Measurements from ENCODE around the gene TNFRSF12A.

DNA sequence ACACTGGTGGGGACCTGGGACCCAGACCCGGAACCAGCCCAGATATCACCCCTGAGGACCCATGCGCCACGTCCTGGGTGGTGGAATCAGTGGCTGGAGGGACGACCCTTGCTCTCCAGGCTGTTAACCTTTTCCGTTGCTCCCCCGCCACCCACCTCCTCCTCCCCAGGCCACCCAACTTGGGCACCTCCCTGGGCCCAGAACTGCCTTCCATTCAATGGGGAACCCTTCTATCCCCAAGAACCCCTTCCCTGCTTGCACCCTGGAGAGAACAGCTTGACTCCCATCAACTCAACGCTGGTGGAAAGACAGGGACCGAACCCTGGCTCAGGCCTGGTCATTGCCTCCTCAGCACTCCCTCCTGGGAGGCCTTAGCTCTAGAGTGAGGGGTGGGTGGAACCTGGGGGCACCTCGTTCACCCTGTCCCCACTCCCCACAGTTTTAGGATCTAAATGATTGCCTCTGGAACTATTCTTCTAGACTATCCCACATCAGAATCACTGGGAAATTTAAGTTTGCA is 39.6 kb downstream of the TNFRSF12A start:
- no peak for TF ChIP-seq CREM (CRISPR knock-in tag; IDR thresholded peaks at IDR 0.05)
- TF ChIP-seq, protein P1, sequence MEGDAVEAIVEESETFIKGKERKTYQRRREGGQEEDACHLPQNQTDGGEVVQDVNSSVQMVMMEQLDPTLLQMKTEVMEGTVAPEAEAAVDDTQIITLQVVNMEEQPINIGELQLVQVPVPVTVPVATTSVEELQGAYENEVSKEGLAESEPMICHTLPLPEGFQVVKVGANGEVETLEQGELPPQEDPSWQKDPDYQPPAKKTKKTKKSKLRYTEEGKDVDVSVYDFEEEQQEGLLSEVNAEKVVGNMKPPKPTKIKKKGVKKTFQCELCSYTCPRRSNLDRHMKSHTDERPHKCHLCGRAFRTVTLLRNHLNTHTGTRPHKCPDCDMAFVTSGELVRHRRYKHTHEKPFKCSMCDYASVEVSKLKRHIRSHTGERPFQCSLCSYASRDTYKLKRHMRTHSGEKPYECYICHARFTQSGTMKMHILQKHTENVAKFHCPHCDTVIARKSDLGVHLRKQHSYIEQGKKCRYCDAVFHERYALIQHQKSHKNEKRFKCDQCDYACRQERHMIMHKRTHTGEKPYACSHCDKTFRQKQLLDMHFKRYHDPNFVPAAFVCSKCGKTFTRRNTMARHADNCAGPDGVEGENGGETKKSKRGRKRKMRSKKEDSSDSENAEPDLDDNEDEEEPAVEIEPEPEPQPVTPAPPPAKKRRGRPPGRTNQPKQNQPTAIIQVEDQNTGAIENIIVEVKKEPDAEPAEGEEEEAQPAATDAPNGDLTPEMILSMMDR (IDR thresholded peaks at IDR 0.05) = no peak
- TF ChIP-seq, protein P2, sequence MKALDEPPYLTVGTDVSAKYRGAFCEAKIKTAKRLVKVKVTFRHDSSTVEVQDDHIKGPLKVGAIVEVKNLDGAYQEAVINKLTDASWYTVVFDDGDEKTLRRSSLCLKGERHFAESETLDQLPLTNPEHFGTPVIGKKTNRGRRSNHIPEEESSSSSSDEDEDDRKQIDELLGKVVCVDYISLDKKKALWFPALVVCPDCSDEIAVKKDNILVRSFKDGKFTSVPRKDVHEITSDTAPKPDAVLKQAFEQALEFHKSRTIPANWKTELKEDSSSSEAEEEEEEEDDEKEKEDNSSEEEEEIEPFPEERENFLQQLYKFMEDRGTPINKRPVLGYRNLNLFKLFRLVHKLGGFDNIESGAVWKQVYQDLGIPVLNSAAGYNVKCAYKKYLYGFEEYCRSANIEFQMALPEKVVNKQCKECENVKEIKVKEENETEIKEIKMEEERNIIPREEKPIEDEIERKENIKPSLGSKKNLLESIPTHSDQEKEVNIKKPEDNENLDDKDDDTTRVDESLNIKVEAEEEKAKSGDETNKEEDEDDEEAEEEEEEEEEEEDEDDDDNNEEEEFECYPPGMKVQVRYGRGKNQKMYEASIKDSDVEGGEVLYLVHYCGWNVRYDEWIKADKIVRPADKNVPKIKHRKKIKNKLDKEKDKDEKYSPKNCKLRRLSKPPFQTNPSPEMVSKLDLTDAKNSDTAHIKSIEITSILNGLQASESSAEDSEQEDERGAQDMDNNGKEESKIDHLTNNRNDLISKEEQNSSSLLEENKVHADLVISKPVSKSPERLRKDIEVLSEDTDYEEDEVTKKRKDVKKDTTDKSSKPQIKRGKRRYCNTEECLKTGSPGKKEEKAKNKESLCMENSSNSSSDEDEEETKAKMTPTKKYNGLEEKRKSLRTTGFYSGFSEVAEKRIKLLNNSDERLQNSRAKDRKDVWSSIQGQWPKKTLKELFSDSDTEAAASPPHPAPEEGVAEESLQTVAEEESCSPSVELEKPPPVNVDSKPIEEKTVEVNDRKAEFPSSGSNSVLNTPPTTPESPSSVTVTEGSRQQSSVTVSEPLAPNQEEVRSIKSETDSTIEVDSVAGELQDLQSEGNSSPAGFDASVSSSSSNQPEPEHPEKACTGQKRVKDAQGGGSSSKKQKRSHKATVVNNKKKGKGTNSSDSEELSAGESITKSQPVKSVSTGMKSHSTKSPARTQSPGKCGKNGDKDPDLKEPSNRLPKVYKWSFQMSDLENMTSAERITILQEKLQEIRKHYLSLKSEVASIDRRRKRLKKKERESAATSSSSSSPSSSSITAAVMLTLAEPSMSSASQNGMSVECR (CRISPR knock-in tag; IDR thresholded peaks at IDR 0.05; ENCODE audit: borderline replicate concordance) = no peak
- TF ChIP-seq NFYB (CRISPR knock-in tag; conservative IDR thresholded peaks at IDR 0.05; ENCODE audit: low read depth) = no peak
- no peak for TF ChIP-seq ESRRA (CRISPR knock-in tag; IDR thresholded peaks at IDR 0.05; ENCODE audit: borderline replicate concordance)
